HepG2 (cell line): ENCODE data around the gene CYSRT1. TPM values are rescaled to one million over a fixed set of nuclear protein-coding genes. Genes with fewer than 3 reads are reported as not detected.

Experiments used
- BRCA1 ChIP-seq: sonication (generic); formaldehyde crosslinking; IDR thresholded peaks from 2 replicates; pipeline ENCODE4 v1.4.0; 2020; ENCODE audit warnings: missing genetic modification reagents
- ESRRA ChIP-seq: sonication (generic); formaldehyde crosslinking; IDR thresholded peaks from 2 replicates; pipeline ENCODE4 v1.5.1; 2020; ENCODE audit warnings: mild to moderate bottlenecking, low read depth, missing genetic modification reagents
- HNRNPLL ChIP-seq: fragments of 200-400 bp; formaldehyde crosslinking; IDR thresholded peaks from 2 replicates; pipeline ENCODE4 v1.6.1; 2017; ENCODE audit warnings: mild to moderate bottlenecking, low read depth, low read length; ENCODE audit not compliant: poor library complexity, severe bottlenecking
- NCOA1 ChIP-seq: sonication (generic); formaldehyde crosslinking; IDR thresholded peaks from 2 replicates; pipeline ENCODE4 v1.9.0; 2021; ENCODE audit warnings: missing genetic modification reagents
- PITX1 ChIP-seq: sonication (generic); formaldehyde crosslinking; IDR thresholded peaks from 2 replicates; pipeline ENCODE4 v1.5.1; 2020; ENCODE audit warnings: mild to moderate bottlenecking, missing genetic modification reagents
- RARA ChIP-seq: IDR thresholded peaks from 2 replicates; pipeline ENCODE4 v1.6.1; 2016; ENCODE audit warnings: missing genetic modification reagents, missing compliant biosample characterization
- SMARCE1 ChIP-seq: fragments of 450-650 bp; IDR thresholded peaks from 2 replicates; pipeline ENCODE4 v1.6.1; 2017; ENCODE audit warnings: borderline replicate concordance
- STAT6 ChIP-seq: sonication (generic); formaldehyde crosslinking; IDR thresholded peaks from 2 replicates; pipeline ENCODE4 v1.4.0; 2020; ENCODE audit warnings: missing genetic modification reagents, mild to moderate bottlenecking, borderline replicate concordance
- TBX2 ChIP-seq: sonication (generic); formaldehyde crosslinking; IDR thresholded peaks from 2 replicates; pipeline ENCODE4 v1.5.0; 2020; ENCODE audit warnings: missing genetic modification reagents, mild to moderate bottlenecking, borderline replicate concordance
- THYN1 ChIP-seq: sonication (generic); formaldehyde crosslinking; IDR thresholded peaks from 2 replicates; pipeline ENCODE4 v1.8.1; 2023; ENCODE audit warnings: low read depth, mild to moderate bottlenecking, moderate library complexity, missing genetic modification reagents, borderline replicate concordance
- UBTF ChIP-seq: sonication (generic); formaldehyde crosslinking; IDR thresholded peaks from 2 replicates; pipeline ENCODE4 v1.4.0; 2020; ENCODE audit warnings: mild to moderate bottlenecking, missing genetic modification reagents
- ZC3H13 ChIP-seq: sonication (generic); formaldehyde crosslinking; IDR thresholded peaks from 2 replicates; pipeline ENCODE4 v1.8.1; 2023; ENCODE audit warnings: mild to moderate bottlenecking, missing genetic modification reagents, moderate library complexity
- ZKSCAN5 ChIP-seq: sonication (generic); formaldehyde crosslinking; IDR thresholded peaks from 2 replicates; pipeline ENCODE4 v1.5.1; 2020; ENCODE audit warnings: mild to moderate bottlenecking, missing genetic modification reagents
- ZNF224 ChIP-seq: sonication (generic); formaldehyde crosslinking; IDR thresholded peaks from 2 replicates; pipeline ENCODE4 v1.5.0; 2020; ENCODE audit warnings: mild to moderate bottlenecking, missing genetic modification reagents
- ZNF772 ChIP-seq: sonication (generic); formaldehyde crosslinking; IDR thresholded peaks from 2 replicates; pipeline ENCODE4 v1.5.0; 2020; ENCODE audit warnings: mild to moderate bottlenecking, missing genetic modification reagents
- polyA plus RNA-seq, 8 experiments: library from polyadenylated mRNA; depleted of rRNA in 3 of 8; stranded (reverse) in 7 of 8; unstranded in 1 of 8; fragments of >200 nt; fragmentation: Illumina TruSeq in 4 of 8; extraction: Trizol in 4 of 8; gene quantifications; 2 replicates each; pipeline versions ENCODE4 v1.2.1 to v1.2.3, GENCODE V29; 2011 to 2016; ENCODE audit warnings: low read depth in 4 of 8, missing spikeins in 1 of 8, mixed read lengths in 1 of 8; ENCODE audit not compliant: insufficient read depth in 1 of 8
- total RNA-seq, 5 experiments: library from RNA; depleted of rRNA; stranded (reverse); fragments of >200 nt; fragmentation: Illumina TruSeq; extraction: Trizol; gene quantifications; 2 replicates each; pipeline ENCODE4 v1.2.3, GENCODE V29; 2016; ENCODE audit warnings: low read depth in 1 of 5

CYSRT1 gene
- total and polyA plus RNA-seq, 2 of the 13 experiments (the other 11 are each of a cell fraction or from before 2014, with no cell fraction given) = 1.5 to 2.1 TPM

GRCh38 chr9:137222190-137223077, 2.5 kb upstream of the CYSRT1 start, which contains the start of gene RNF208 (continued):
- no peak for TF ChIP-seq STAT6 (CRISPR knock-in tag)
- TF ChIP-seq HNRNPLL = peak; percentile 4
- TF ChIP-seq NCOA1 (CRISPR knock-in tag) = no peak
- TF ChIP-seq THYN1 (CRISPR knock-in tag) = no peak
- TF ChIP-seq ZNF224 = no peak
- TF ChIP-seq SMARCE1 = no peak
- TF ChIP-seq PITX1 (CRISPR knock-in tag) = no peak
- TF ChIP-seq UBTF (CRISPR knock-in tag) = peak; percentile 83
- no peak for TF ChIP-seq BRCA1 (CRISPR knock-in tag)
- TF ChIP-seq RARA (CRISPR knock-in tag) = 0 out of 2 replicates have a peak, but pooled peaks have one; percentile 5
- no peak for TF ChIP-seq ESRRA (CRISPR knock-in tag)
- TF ChIP-seq ZC3H13 = no peak
- peak; percentile 64 for TF ChIP-seq TBX2 (CRISPR knock-in tag)
- peak; percentile 48; the same call in 1 of the 2 replicates for TF ChIP-seq ZNF772 (CRISPR knock-in tag)
- no peak for TF ChIP-seq ZKSCAN5 (CRISPR knock-in tag)
